ENCODE results near the gene ATP6V0E1.
"Not testable (repeated sequence)": the region's sequence is repeated elsewhere in the genome, so short reads cannot be mapped to it uniquely, and the experiment has no call there.

The ATP6V0E1 gene

DNA sequence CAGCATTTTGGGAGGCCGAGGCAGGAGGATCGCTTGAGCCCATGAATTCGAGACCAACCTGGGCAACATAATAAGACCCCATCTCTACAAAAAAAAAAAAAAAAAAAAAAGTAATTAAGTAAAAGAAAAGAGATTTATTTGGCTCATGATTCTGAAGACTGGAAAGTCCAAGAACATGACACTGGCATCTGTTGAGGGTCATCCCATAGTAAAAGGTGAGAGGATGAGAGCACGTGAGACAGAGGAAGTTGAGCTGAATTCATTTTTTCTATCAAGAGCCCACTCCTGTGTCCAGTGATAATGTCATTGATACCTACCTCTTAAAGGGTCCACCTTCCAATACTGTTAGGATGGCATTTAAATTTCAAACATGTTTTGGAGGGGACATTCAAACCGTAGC, 92.4 kb downstream of the ATP6V0E1 start:
- no peak for DNase-seq (ENCODE audit: low read depth)

DNA sequence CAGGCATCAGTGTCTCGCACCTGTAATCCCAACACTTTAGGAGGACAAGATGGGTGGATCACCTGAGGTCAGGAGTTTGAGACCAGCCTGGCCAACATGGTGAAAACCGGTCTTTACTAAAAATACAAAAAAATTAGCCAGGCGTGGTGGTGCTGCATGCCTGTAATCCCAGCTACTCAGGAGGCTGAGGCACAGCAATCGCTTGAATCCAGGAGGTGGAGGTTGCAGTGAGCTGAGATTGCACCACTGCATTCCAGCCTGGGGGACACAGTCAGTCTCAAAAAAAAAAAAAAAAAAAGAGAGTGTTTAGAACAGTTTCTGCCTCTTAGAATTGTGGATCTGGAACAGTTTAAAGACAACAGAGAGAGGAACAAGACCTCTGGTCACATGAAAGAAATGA, 92.9 kb downstream of the ATP6V0E1 start:
- not testable (repeated sequence) for DNase-seq (ENCODE audit: low read depth)

- no peak for DNase-seq (ENCODE audit: low read depth)
Observed at GRCh38 chr5:173078878-173079277, 95.3 kb downstream of the ATP6V0E1 start.
